HepG2 (cell line): ENCODE measurements around the gene KLF11. TPM values are rescaled to one million over a fixed set of nuclear protein-coding genes. Genes with fewer than 3 reads are reported as not detected.

ENCODE experiments used
- FOXA3 ChIP-seq: IDR thresholded peaks from 2 replicates; pipeline ENCODE4 v1.6.1; 2016; ENCODE audit warnings: missing genetic modification reagents, missing compliant biosample characterization
- KDM5B ChIP-seq: sonication (generic); formaldehyde crosslinking; IDR thresholded peaks from 2 replicates; pipeline ENCODE4 v1.4.0; 2020; ENCODE audit warnings: missing genetic modification reagents, mild to moderate bottlenecking, borderline replicate concordance
- MATR3 ChIP-seq: sonication (generic); formaldehyde crosslinking; IDR thresholded peaks from 2 replicates; pipeline ENCODE4 v1.4.0; 2020; ENCODE audit warnings: missing genetic modification reagents
- MIXL1 ChIP-seq: IDR thresholded peaks from 2 replicates; pipeline ENCODE4 v1.6.1; 2016
- NR2F2 ChIP-seq: IDR thresholded peaks from 2 replicates; pipeline ENCODE4 v1.6.1; 2012; ENCODE audit warnings: low read depth, inconsistent platforms, borderline replicate concordance
- RORA ChIP-seq: sonication (generic); formaldehyde crosslinking; IDR thresholded peaks from 2 replicates; pipeline ENCODE4 v1.5.0; 2020; ENCODE audit warnings: mild to moderate bottlenecking, missing genetic modification reagents, moderate library complexity
- SRSF1 ChIP-seq: fragments of 200-400 bp; formaldehyde crosslinking; optimal IDR thresholded peaks from 2 replicates; pipeline ENCODE3; 2017; ENCODE audit warnings: mild to moderate bottlenecking, low read depth, low read length, moderate library complexity
- ZMYM2 ChIP-seq: sonication (generic); formaldehyde crosslinking; IDR thresholded peaks from 2 replicates; pipeline ENCODE4 v1.8.0; 2022; ENCODE audit warnings: mild to moderate bottlenecking, missing genetic modification reagents
- ZNF143 ChIP-seq: sonication (generic); formaldehyde crosslinking; IDR thresholded peaks from 2 replicates; pipeline ENCODE4 v1.4.0; 2020; ENCODE audit warnings: missing genetic modification reagents
- ZNF225 ChIP-seq: sonication (generic); formaldehyde crosslinking; IDR thresholded peaks from 2 replicates; pipeline ENCODE4 v1.4.0; 2020; ENCODE audit warnings: mild to moderate bottlenecking, missing genetic modification reagents
- ZNF3 ChIP-seq: IDR thresholded peaks from 2 replicates; pipeline ENCODE4 v1.7.0; 2017; ENCODE audit warnings: inconsistent platforms
- ZSCAN9 ChIP-seq: IDR thresholded peaks from 2 replicates; pipeline ENCODE4 v1.6.1; 2016; ENCODE audit warnings: borderline replicate concordance
- polyA plus RNA-seq, 8 experiments: library from polyadenylated mRNA; depleted of rRNA in 3 of 8; stranded (reverse) in 7 of 8; unstranded in 1 of 8; fragments of >200 nt; fragmentation: Illumina TruSeq in 4 of 8; extraction: Trizol in 4 of 8; gene quantifications; 2 replicates each; pipeline versions ENCODE4 v1.2.1 to v1.2.3, GENCODE V29; 2011 to 2016; ENCODE audit warnings: low read depth in 4 of 8, missing spikeins in 1 of 8, mixed read lengths in 1 of 8; ENCODE audit not compliant: insufficient read depth in 1 of 8
- total RNA-seq, 5 experiments: library from RNA; depleted of rRNA; stranded (reverse); fragments of >200 nt; fragmentation: Illumina TruSeq; extraction: Trizol; gene quantifications; 2 replicates each; pipeline ENCODE4 v1.2.3, GENCODE V29; 2016; ENCODE audit warnings: low read depth in 1 of 5
- TF ChIP-seq, protein P1 (sequence below): sonication (generic); formaldehyde crosslinking; IDR thresholded peaks from 2 replicates; pipeline ENCODE4 v1.4.0; 2020; ENCODE audit warnings: missing genetic modification reagents, borderline replicate concordance
- TF ChIP-seq, protein P2 (sequence below): sonication (generic); formaldehyde crosslinking; IDR thresholded peaks from 2 replicates; pipeline ENCODE4 v1.4.0; 2020; ENCODE audit warnings: missing genetic modification reagents
- TF ChIP-seq, protein P3 (sequence below): IDR thresholded peaks from 2 replicates; pipeline ENCODE4 v1.6.1; 2012; ENCODE audit warnings: inconsistent platforms
- TF ChIP-seq, protein P4 (sequence below): sonication (generic); formaldehyde crosslinking; conservative IDR thresholded peaks from 2 replicates; pipeline ENCODE4 v1.5.0; 2020; ENCODE audit warnings: missing genetic modification reagents
- TF ChIP-seq, protein P5 (sequence below): sonication (generic); formaldehyde crosslinking; IDR thresholded peaks from 2 replicates; pipeline ENCODE4 v1.4.0; 2020; ENCODE audit warnings: missing genetic modification reagents
- TF ChIP-seq, protein P6 (sequence below): IDR thresholded peaks from 2 replicates; pipeline ENCODE4 v1.6.1; 2016; ENCODE audit warnings: mild to moderate bottlenecking

Gene KLF11
- total and polyA plus RNA-seq, 2 of the 13 experiments (the other 11 are each of a cell fraction or from before 2014, with no cell fraction given) = 2.5 to 11.8 TPM

DNA sequence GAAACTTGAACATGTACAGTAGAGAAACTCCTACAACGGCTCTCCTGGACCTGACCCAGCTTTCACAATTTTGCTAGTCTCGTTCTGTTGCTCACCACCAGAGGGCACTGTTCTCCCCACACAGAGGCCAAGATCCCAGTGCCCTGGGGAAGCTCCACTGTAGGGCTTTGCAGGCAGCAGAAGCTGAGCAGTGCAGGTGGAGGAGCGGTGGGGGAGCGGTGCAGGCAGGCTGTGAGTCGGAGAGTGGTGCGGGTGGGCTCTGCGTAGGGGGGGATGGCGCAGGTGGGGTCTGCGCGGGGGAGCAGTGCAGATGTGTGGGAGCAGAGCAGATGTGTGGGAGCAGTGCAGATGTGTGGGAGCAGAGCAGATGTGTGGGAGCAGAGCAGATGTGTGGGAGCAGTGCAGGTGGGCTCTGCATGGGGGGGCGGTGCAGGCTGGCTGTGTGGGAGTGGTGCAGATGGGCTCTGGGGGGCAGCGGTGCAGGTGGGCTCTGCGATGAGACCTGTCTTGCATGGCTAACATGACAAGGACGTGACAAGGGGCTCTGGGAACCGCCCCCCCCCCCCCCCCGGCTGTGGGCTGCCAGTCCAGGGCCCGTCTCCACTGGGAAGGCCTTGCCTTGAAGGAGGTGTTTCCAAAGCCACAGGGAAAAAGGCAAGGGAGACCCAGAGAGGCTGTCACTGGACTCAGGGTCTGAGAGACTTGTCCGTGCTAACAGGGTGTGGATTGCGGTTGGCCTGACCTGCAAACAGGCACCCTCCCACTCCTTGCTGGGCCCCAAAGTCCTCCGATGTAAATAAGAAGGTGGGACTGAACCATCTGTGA, 29.5 kb downstream of the KLF11 start (continued):
- TF ChIP-seq, protein P1, sequence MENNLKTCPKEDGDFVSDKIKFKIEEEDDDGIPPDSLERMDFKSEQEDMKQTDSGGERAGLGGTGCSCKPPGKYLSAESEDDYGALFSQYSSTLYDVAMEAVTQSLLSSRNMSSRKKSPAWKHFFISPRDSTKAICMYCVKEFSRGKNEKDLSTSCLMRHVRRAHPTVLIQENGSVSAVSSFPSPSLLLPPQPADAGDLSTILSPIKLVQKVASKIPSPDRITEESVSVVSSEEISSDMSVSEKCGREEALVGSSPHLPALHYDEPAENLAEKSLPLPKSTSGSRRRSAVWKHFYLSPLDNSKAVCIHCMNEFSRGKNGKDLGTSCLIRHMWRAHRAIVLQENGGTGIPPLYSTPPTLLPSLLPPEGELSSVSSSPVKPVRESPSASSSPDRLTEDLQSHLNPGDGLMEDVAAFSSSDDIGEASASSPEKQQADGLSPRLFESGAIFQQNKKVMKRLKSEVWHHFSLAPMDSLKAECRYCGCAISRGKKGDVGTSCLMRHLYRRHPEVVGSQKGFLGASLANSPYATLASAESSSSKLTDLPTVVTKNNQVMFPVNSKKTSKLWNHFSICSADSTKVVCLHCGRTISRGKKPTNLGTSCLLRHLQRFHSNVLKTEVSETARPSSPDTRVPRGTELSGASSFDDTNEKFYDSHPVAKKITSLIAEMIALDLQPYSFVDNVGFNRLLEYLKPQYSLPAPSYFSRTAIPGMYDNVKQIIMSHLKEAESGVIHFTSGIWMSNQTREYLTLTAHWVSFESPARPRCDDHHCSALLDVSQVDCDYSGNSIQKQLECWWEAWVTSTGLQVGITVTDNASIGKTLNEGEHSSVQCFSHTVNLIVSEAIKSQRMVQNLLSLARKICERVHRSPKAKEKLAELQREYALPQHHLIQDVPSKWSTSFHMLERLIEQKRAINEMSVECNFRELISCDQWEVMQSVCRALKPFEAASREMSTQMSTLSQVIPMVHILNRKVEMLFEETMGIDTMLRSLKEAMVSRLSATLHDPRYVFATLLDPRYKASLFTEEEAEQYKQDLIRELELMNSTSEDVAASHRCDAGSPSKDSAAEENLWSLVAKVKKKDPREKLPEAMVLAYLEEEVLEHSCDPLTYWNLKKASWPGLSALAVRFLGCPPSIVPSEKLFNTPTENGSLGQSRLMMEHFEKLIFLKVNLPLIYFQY (CRISPR knock-in tag) = peak; percentile 69; the same call in 1 of the 2 replicates
- no peak for TF ChIP-seq NR2F2
- no peak for TF ChIP-seq MIXL1
- TF ChIP-seq, protein P2, sequence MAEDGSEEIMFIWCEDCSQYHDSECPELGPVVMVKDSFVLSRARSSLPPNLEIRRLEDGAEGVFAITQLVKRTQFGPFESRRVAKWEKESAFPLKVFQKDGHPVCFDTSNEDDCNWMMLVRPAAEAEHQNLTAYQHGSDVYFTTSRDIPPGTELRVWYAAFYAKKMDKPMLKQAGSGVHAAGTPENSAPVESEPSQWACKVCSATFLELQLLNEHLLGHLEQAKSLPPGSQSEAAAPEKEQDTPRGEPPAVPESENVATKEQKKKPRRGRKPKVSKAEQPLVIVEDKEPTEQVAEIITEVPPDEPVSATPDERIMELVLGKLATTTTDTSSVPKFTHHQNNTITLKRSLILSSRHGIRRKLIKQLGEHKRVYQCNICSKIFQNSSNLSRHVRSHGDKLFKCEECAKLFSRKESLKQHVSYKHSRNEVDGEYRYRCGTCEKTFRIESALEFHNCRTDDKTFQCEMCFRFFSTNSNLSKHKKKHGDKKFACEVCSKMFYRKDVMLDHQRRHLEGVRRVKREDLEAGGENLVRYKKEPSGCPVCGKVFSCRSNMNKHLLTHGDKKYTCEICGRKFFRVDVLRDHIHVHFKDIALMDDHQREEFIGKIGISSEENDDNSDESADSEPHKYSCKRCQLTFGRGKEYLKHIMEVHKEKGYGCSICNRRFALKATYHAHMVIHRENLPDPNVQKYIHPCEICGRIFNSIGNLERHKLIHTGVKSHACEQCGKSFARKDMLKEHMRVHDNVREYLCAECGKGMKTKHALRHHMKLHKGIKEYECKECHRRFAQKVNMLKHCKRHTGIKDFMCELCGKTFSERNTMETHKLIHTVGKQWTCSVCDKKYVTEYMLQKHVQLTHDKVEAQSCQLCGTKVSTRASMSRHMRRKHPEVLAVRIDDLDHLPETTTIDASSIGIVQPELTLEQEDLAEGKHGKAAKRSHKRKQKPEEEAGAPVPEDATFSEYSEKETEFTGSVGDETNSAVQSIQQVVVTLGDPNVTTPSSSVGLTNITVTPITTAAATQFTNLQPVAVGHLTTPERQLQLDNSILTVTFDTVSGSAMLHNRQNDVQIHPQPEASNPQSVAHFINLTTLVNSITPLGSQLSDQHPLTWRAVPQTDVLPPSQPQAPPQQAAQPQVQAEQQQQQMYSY (CRISPR knock-in tag) = no peak
- TF ChIP-seq ZNF143 (CRISPR knock-in tag) = no peak
- TF ChIP-seq, protein P3, sequence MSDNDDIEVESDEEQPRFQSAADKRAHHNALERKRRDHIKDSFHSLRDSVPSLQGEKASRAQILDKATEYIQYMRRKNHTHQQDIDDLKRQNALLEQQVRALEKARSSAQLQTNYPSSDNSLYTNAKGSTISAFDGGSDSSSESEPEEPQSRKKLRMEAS = peak; percentile 12; the same call in 1 of the 2 replicates
- no peak for TF ChIP-seq ZMYM2 (CRISPR knock-in tag)
- no peak for TF ChIP-seq MATR3 (CRISPR knock-in tag)
- TF ChIP-seq, protein P4, sequence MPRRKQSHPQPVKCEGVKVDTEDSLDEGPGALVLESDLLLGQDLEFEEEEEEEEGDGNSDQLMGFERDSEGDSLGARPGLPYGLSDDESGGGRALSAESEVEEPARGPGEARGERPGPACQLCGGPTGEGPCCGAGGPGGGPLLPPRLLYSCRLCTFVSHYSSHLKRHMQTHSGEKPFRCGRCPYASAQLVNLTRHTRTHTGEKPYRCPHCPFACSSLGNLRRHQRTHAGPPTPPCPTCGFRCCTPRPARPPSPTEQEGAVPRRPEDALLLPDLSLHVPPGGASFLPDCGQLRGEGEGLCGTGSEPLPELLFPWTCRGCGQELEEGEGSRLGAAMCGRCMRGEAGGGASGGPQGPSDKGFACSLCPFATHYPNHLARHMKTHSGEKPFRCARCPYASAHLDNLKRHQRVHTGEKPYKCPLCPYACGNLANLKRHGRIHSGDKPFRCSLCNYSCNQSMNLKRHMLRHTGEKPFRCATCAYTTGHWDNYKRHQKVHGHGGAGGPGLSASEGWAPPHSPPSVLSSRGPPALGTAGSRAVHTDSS = no peak
- no peak for TF ChIP-seq FOXA3 (CRISPR knock-in tag)
- TF ChIP-seq SRSF1 = no peak
- TF ChIP-seq, protein P5, sequence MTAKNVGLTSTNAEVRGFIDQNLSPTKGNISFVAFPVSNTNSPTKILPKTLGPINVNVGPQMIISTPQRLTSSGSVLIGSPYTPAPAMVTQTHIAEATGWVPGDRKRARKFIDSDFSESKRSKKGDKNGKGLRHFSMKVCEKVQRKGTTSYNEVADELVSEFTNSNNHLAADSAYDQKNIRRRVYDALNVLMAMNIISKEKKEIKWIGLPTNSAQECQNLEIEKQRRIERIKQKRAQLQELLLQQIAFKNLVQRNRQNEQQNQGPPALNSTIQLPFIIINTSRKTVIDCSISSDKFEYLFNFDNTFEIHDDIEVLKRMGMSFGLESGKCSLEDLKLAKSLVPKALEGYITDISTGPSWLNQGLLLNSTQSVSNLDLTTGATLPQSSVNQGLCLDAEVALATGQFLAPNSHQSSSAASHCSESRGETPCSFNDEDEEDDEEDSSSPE = no peak
- TF ChIP-seq ZNF3 = no peak
- TF ChIP-seq KDM5B (CRISPR knock-in tag) = peak; percentile 70; the same call in 1 of the 2 replicates
- no peak for TF ChIP-seq ZNF225 (CRISPR knock-in tag)
- no peak for TF ChIP-seq RORA (CRISPR knock-in tag)
- 0 out of 2 replicates have a peak, but pooled peaks have one; percentile 58 for TF ChIP-seq ZSCAN9 (CRISPR knock-in tag)
- TF ChIP-seq, protein P6, sequence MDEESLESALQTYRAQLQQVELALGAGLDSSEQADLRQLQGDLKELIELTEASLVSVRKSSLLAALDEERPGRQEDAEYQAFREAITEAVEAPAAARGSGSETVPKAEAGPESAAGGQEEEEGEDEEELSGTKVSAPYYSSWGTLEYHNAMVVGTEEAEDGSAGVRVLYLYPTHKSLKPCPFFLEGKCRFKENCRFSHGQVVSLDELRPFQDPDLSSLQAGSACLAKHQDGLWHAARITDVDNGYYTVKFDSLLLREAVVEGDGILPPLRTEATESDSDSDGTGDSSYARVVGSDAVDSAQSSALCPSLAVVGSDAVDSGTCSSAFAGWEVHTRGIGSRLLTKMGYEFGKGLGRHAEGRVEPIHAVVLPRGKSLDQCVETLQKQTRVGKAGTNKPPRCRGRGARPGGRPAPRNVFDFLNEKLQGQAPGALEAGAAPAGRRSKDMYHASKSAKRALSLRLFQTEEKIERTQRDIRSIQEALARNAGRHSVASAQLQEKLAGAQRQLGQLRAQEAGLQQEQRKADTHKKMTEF (CRISPR knock-in tag) = no peak
